WERI-Rb-1 (cell line): ENCODE data around the gene ALDOA.

Experiments
- DNase-seq: peaks from one replicate; pipeline ENCODE4 v3.0.0-alpha.2; 2020
- H3K27ac ChIP-seq: fragments of 250-450 bp; sonication (Bioruptor Pico); 2 replicates; pipeline ENCODE4 v1.5.1; 2020; ENCODE audit warnings: mild to moderate bottlenecking, moderate library complexity
- H3K27me3 ChIP-seq: fragments of 250-450 bp; sonication (Bioruptor Pico); 2 replicates; pipeline ENCODE4 v1.5.1; 2021; ENCODE audit warnings: mild to moderate bottlenecking, low read depth, moderate library complexity; ENCODE audit not compliant: insufficient read depth, severe bottlenecking
- H3K36me3 ChIP-seq: fragments of 250-450 bp; sonication (Bioruptor Pico); 2 replicates; pipeline ENCODE4 v1.5.1; 2020; ENCODE audit warnings: mild to moderate bottlenecking, moderate library complexity
- H3K4me3 ChIP-seq: 2 replicates; pipeline ENCODE4 v1.5.1; 2011; ENCODE audit warnings: low read depth, mild to moderate bottlenecking, control low read depth, low read length
- H3K9me3 ChIP-seq: fragments of 250-450 bp; sonication (Bioruptor Pico); 2 replicates; pipeline ENCODE4 v1.5.1; 2021; ENCODE audit warnings: mild to moderate bottlenecking, moderate library complexity; ENCODE audit not compliant: severe bottlenecking
- CTCF ChIP-seq: IDR thresholded peaks from 2 replicates; pipeline ENCODE4 v1.5.1; 2011; ENCODE audit warnings: low read depth, mild to moderate bottlenecking, control low read depth, inconsistent platforms, low read length

ALDOA gene

GRCh38 chr16:30096105-30096861, 30.7 kb downstream of the ALDOA start, which contains the start of gene YPEL3:
TSS of gene YPEL3 (minus strand) at chr16:30096213. CDS start at chr16:30095482, 731 bp downstream.
- no peak for TF ChIP-seq CTCF
- H3K36me3 ChIP-seq: peaks cover 22% of the 10 kb centered on the region
- peak within 1 kb of the TSS; percentile 86 for H3K27ac ChIP-seq
- DNase-seq: peak; percentile 89
- H3K27me3 ChIP-seq: no peaks in the 10 kb centered on the region
- peaks cover 18% of the 10 kb centered on the region for H3K9me3 ChIP-seq
- peak within 1 kb of the TSS; percentile 54 for H3K4me3 ChIP-seq

GRCh38 chr16:30096862-30097563, 31.5 kb downstream of the ALDOA start:
- peaks cover 22% of the 10 kb centered on the region for H3K36me3 ChIP-seq
- peak overlapping the region; percentile 86 for H3K27ac ChIP-seq
- no peak for TF ChIP-seq CTCF
- no peak overlapping the region for H3K4me3 ChIP-seq
- no peak for DNase-seq
- no peaks in the 10 kb centered on the region for H3K27me3 ChIP-seq
- peaks cover 18% of the 10 kb centered on the region for H3K9me3 ChIP-seq

- no peak overlapping the region for H3K4me3 ChIP-seq
- H3K27me3 ChIP-seq: no peaks in the 10 kb centered on the region
- H3K27ac ChIP-seq: no peak overlapping the region
- no peak for DNase-seq
- peaks cover 7% of the 10 kb centered on the region for H3K36me3 ChIP-seq
- no peaks in the 10 kb centered on the region for H3K9me3 ChIP-seq
- no peak for TF ChIP-seq CTCF
Observed at GRCh38 chr16:30104090-30104489, 38.5 kb downstream of the ALDOA start.

GRCh38 chr16:30104492-30104891, 38.9 kb downstream of the ALDOA start:
- no peak for TF ChIP-seq CTCF
- peaks cover 7% of the 10 kb centered on the region for H3K36me3 ChIP-seq
- H3K4me3 ChIP-seq: no peak overlapping the region
- DNase-seq: no peak
- H3K27ac ChIP-seq: no peak overlapping the region
- H3K9me3 ChIP-seq: no peaks in the 10 kb centered on the region
- no peaks in the 10 kb centered on the region for H3K27me3 ChIP-seq

GRCh38 chr16:30108059-30108850, 42.7 kb downstream of the ALDOA start:
- DNase-seq: no peak
- no peak overlapping the region for H3K27ac ChIP-seq

More at GRCh38 chr16:30108059-30108850, 42.7 kb downstream of the ALDOA start:
- no peak for TF ChIP-seq CTCF
- Histone ChIP-seq H3K4me3 (no peak overlapping the region), H3K36me3 (peaks cover 15% of the 10 kb centered on the region), H3K9me3 (no peaks in the 10 kb centered on the region), H3K27me3 (no peaks in the 10 kb centered on the region)
